ENCODE measurements around the gene MAMDC2. TPM values are rescaled to one million over a fixed set of nuclear protein-coding genes. Genes with fewer than 3 reads are reported as not detected.

The MAMDC2 gene
- polyA plus RNA-seq, 3 donors from 2014 or later, result 0.22 to 0.81 TPM; not detected in 1

DNA sequence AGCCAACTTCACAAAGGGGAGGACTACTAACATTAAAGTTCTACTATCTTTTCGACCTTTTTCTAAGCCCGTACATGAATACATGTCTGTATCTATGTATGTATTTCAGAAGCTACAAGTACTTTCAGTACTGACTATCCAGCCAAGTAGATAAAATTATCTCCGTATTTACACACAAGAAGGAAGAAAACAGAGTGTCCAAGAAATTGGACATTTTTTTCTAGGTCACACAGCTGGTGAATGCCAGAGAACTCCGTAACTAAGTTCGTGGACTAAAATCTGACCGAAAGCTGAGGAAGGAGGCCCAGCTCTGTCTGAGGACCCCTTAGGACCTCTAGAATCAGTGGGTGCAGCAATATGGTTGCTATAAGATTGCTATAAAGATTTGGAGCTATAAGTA, 83.4 kb downstream of the MAMDC2 start:
- Mint-ChIP-seq H3K27ac (no peak overlapping the region), H3K4me1 (no peaks in the 10 kb centered on the region), H3K9me3 (no peaks in the 10 kb centered on the region), H3K36me3 (no peaks in the 10 kb centered on the region), H3K27me3 (ENCODE audit: low read depth in 3 of 3) (peaks cover 0 to 4% (median 3%) of the 10 kb centered on the region in 3 donors), H3K4me3 (no peak overlapping the region)
- no peak for DNase-seq

DNA sequence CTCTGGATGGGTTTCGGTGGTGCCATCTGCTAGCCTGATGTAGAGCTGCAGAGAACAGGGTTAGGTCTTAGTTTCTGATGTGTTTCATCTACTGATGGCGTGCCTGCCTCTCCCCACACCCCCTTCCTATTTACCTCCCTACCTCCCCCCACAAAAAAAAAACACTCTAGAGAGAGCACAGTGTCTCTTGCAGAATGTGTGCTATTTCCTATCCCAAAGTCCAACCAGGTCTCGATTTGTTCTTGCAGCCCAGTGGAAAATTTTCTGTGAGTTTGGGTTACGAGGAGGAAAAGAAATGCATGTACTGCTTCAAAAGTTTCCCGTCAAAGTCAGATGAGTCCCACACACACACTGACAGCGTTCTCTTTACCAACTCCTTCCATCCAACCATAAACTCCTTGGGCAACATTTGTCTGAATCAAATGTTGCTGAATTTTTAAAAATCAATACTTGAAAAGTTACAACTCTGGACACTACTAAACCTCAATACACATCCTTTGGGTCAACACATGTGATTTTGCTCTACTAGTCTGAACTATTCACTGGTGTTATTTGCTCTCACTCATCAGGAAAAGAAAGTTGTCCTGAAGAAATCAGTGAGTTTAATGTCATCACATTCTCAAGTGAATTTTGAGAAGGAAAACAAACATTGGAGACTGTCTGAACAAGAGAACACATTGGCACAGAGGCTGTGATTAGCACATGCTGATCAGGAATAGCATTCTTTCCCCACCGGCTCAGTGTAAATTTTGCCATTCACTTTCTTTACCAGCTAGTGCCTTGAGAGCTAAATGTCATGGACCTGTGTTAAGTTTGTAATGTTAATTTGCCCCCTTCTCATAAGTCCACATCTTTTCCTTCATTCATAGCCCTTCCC, 84.1 kb downstream of the MAMDC2 start:
- DNase-seq, result no peak
- Mint-ChIP-seq H3K36me3 (no peaks in the 10 kb centered on the region), H3K4me3 (no peak overlapping the region), H3K9me3 (no peaks in the 10 kb centered on the region), H3K27ac (no peak overlapping the region), H3K27me3 (ENCODE audit: low read depth in 3 of 3) (peaks cover 0 to 4% (median 3%) of the 10 kb centered on the region in 3 donors), H3K4me1 (no peaks in the 10 kb centered on the region)

DNA sequence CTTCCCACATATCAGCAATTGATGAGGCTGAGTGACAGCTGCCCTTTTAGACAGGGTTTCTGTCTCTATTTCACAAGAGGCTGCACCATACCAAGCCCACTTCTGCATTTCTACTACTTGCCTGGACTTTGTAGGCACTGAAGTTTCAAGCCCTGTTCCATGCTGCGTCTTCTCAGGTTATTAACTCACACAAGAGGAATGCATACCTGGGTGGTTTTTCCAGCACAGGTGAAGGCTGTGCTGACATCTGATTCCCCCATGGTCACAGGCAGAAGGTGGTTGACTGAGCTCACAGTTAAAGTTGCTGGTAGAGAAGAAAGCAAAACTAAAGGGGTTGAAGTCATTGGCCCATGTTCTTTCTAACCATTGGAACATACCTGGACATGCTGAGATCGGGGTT, 86.6 kb downstream of the MAMDC2 start:
- Mint-ChIP-seq H3K27ac (no peak overlapping the region), H3K4me1 (no peaks in the 10 kb centered on the region), H3K27me3 (ENCODE audit: low read depth in 3 of 3) (peaks cover 0 to 5% (median 3%) of the 10 kb centered on the region in 3 donors), H3K36me3 (no peaks in the 10 kb centered on the region), H3K4me3 (no peak overlapping the region), H3K9me3 (no peaks in the 10 kb centered on the region)
- no peak for DNase-seq

DNA sequence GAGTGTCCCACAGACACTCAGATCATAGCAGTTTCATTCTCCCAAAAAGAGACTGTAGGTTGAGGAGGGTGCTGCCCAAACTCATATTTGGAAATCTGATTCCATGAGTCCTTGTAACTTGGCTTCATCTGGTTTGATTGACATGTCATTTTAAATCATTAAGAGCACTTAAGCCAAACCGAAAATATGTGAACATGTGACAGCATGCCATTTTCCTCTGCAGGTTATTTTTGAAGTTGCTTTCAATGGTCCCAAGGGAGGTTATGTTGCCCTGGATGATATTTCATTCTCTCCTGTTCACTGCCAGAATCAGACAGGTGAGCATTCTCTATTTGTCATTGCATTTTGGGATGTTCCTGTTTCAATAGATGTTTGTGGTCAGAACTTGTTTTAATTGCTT, 87.6 kb downstream of the MAMDC2 start:
- Mint-ChIP-seq H3K4me1 (no peaks in the 10 kb centered on the region), H3K36me3 (no peaks in the 10 kb centered on the region), H3K4me3 (no peak overlapping the region), H3K27ac (no peak overlapping the region), H3K27me3 (ENCODE audit: low read depth in 3 of 3) (peaks cover 0 to 4% (median 3%) of the 10 kb centered on the region in 3 donors), H3K9me3 (peaks cover 0 to 2% (median 0%) of the 10 kb centered on the region in 6 donors)
- DNase-seq, result no peak

DNA sequence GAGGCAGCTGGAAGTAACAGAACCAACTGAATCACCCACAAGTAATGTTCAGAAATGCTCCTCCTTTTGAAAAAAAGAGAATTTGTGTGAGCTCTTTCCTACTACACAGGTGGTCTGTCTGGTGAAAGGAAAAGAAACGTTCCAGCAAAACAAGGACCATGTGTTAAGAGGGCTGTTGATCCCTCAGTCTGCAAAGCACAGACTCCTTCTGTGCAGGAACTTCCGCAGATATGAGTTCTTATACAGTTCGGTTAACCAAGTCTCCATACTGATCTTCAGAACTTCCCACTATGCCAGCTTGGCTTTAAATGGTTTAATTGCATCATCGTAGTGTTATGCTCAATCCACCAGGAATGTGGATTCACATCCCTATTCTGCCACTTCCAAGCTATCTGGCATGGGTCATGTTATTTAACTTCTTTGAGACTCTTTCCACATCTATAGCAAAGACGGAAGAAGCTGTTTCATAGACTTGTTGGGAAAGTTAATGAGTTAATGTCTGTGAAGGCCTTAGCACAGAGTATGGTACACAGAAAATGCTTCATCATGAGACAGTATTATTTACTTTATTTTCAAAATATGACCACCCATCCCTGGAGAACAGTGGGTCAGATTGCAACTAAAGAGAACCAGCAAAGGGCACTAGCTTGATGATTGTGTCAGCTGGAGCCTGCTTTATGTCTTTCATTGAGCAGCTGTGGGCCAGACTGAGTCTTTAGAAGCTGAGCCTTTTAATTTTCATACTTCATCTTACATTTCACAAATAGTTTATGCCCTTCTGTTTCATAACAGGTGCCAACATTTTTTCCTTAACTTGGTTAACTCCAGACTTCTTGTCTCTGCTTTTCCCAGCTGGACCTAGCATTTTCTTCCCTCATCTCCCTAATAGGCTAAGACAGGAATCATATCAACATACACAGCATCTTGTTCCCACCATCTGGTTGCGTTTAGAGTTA, 89.9 kb downstream of the MAMDC2 start:
- DNase-seq, result no peak
- Mint-ChIP-seq H3K4me1 (no peaks in the 10 kb centered on the region), H3K4me3 (no peak overlapping the region), H3K36me3 (no peaks in the 10 kb centered on the region), H3K27me3 (ENCODE audit: low read depth in 3 of 3) (peaks cover 0 to 3% (median 3%) of the 10 kb centered on the region in 3 donors), H3K27ac (no peak overlapping the region), H3K9me3 (peaks cover 0 to 2% (median 0%) of the 10 kb centered on the region in 6 donors)

DNA sequence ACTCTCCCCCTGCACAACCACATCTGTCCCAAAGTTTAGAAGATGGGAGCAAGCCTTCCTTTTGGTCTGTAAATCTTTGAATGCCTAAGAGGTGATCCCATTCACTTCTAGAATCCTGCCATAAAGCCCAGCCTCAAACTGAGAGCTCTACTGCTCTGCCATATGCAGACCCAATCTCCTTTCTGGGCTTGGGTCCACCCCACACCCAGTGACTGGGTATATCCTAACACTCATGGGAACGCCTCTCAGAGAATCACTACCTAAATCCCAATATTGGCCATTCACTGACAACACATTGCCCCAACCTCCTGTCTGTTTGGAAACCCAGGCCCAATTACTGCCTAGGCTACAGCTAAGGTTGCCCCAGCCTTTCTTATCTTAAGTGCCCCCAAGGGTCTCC, 90.7 kb downstream of the MAMDC2 start:
- Mint-ChIP-seq H3K4me1 (no peaks in the 10 kb centered on the region), H3K27ac (no peak overlapping the region), H3K36me3 (no peaks in the 10 kb centered on the region), H3K4me3 (no peak overlapping the region), H3K9me3 (peaks cover 0 to 2% (median 0%) of the 10 kb centered on the region in 6 donors), H3K27me3 (ENCODE audit: low read depth in 3 of 3) (peaks cover 0 to 4% (median 3%) of the 10 kb centered on the region in 3 donors)
- DNase-seq, result no peak

DNA sequence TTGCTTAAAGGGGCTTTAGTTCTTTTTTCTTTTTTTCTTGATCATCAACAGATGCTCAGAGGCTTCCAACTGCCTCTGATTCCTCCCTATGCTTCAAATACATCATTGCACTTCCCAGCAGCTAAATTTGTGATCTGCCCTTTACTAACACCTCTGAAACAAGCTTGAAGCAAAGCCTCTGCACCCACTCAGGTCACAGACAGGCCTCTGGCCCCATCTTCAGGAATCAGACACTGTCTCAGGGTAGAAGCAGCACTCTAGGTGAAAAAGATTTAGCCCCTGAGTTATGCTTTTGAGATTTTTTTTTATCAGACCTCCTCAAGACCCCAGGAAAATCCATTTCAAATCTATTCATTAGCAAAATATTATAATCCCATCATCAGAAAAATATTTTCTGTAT, 91.5 kb downstream of the MAMDC2 start:
- Mint-ChIP-seq H3K36me3 (no peaks in the 10 kb centered on the region), H3K9me3 (peaks cover 0 to 2% (median 0%) of the 10 kb centered on the region in 6 donors), H3K27me3 (ENCODE audit: low read depth in 3 of 3) (peaks cover 0 to 4% (median 3%) of the 10 kb centered on the region in 3 donors), H3K27ac (no peak overlapping the region), H3K4me3 (no peak overlapping the region), H3K4me1 (no peaks in the 10 kb centered on the region)
- DNase-seq, result no peak

DNA sequence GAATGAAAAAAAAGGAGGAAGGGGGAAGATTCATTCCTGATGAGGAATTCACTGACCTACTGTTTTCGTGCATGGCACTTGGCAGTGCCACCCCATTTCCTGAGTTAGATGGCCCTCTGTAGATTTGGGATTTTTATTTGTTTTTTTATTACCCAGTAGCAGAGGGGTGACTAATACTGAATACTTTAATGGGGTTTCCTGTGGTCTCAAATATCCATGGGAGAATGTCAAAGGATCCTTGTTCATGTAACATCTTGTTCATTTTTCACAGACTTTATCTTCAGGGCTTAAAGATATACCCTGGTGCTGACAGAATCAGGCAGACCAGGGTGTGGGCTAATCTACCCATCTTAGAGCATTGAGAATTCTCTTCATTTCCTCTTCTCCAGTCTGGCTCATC, 93.0 kb downstream of the MAMDC2 start:
- Mint-ChIP-seq H3K9me3 (peaks cover 0 to 2% (median 0%) of the 10 kb centered on the region in 6 donors), H3K36me3 (no peaks in the 10 kb centered on the region), H3K27ac (no peak overlapping the region), H3K4me3 (no peak overlapping the region), H3K27me3 (ENCODE audit: low read depth in 3 of 3) (peaks cover 0 to 4% (median 0%) of the 10 kb centered on the region in 3 donors), H3K4me1 (no peaks in the 10 kb centered on the region)
- DNase-seq, result no peak

DNA sequence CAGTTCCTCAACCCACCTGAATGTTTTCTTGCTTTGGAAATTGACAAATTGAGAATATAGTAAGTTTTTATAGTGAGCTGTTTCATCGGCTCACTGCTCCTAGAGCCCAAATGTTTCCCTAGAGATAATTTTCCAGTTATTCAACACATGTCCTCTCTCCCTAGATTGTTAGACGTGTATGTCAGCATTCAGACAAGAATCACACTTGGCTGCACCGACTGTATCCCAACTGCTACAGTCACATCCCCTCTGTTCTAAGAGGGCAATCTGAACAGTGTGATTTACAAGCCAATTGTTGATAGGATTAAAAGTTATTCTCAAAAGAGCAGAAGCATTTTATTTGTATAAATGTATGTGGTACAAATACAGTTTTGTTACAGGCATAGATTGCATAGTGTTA, 93.9 kb downstream of the MAMDC2 start:
- no peaks in the 10 kb centered on the region for H3K36me3 Mint-ChIP-seq
- H3K4me1 Mint-ChIP-seq, result no peaks in the 10 kb centered on the region

DNA sequence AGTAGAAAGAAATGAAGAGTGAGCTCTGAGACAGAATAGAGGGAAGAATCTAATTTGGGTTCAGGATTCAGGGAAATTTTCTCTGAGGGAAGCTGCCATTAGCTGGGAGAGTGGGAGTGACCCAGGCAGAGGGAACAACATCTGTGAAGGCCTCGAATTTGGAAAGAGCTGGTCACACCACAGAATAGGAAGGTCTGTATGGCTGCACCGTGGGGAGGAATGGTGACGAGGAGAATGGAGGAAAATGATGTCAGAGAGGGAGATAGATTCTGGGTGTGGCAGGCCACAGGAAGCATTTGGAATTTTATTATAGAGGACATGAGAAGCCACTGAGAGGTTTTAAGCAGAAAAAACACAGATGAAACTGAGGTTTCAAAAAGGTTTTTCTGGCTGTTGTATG, 98.5 kb downstream of the MAMDC2 start:
- no peak overlapping the region for H3K4me3 Mint-ChIP-seq
- H3K27ac Mint-ChIP-seq, result no peak overlapping the region
- no peaks in the 10 kb centered on the region for H3K36me3 Mint-ChIP-seq
- H3K4me1 Mint-ChIP-seq, result no peaks in the 10 kb centered on the region
- H3K9me3 Mint-ChIP-seq, result no peaks in the 10 kb centered on the region
- H3K27me3 Mint-ChIP-seq (ENCODE audit: low read depth in 3 of 3), result peaks cover 0 to 8% (median 0%) of the 10 kb centered on the region in 3 donors
- no peak for DNase-seq

More for the DNA sequence above, 93.9 kb downstream of the MAMDC2 start:
- no peak for DNase-seq
- H3K4me3 Mint-ChIP-seq, result no peak overlapping the region
- H3K9me3 Mint-ChIP-seq, result peaks cover 0 to 2% (median 0%) of the 10 kb centered on the region in 6 donors
- no peak overlapping the region for H3K27ac Mint-ChIP-seq
- H3K27me3 Mint-ChIP-seq (ENCODE audit: low read depth in 3 of 3), result peaks cover 0 to 4% (median 0%) of the 10 kb centered on the region in 3 donors

DNA sequence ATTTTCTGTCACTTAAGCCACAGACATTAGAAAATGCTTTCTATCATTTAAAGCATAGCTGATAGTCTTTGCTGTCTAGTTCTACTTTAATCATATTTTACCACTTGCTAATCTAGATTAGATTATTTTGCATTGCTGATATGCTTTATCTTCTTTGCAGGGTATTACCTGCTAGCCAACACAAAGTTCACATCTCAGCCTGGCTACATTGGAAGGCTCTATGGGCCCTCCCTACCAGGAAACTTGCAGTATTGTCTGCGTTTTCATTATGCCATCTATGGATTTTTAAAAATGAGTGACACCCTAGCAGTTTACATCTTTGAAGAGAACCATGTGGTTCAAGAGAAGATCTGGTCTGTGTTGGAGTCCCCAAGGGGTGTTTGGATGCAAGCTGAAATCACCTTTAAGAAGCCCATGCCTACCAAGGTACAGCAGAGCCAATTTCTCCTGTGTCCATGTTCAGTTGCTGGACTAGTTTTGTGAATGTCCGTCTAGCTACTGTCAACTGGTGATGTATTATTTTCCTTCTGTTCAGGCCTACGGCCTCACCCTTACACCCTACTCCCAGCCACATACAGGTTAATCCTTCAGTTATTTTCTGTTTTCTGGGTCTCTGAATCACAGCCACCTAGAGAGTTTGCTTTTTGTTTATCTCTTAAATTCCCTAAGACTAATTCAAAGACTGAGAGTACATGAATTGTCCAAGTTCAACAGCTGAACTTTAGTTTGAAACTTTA, 99.9 kb downstream of the MAMDC2 start:
- Mint-ChIP-seq H3K9me3 (no peaks in the 10 kb centered on the region), H3K36me3 (no peaks in the 10 kb centered on the region), H3K4me3 (no peak overlapping the region), H3K4me1 (no peaks in the 10 kb centered on the region), H3K27me3 (ENCODE audit: low read depth in 3 of 3) (peaks cover 0 to 6% (median 0%) of the 10 kb centered on the region in 3 donors), H3K27ac (no peak overlapping the region)
- DNase-seq, result no peak

DNA sequence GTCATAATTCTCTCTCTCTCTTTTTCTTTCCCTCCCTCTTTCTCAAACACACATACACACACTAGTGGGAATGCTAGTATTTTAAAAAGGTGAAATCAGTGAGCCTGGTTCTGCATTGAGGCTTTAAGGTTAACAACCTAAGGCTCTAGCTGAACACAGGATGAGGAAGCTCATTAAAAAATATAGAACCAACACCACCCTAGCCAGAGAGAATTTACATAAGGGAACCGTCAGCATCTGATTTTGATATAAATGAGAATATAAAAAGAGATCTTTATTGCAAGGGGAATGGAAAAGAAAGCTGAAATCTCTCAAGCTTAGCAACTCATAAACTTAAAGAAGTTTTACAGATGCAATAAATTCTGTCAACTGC, 100.5 kb downstream of the MAMDC2 start:
- no peak overlapping the region for H3K27ac Mint-ChIP-seq
- no peak overlapping the region for H3K4me3 Mint-ChIP-seq
- H3K9me3 Mint-ChIP-seq, result no peaks in the 10 kb centered on the region
- H3K4me1 Mint-ChIP-seq, result no peaks in the 10 kb centered on the region
- H3K27me3 Mint-ChIP-seq (ENCODE audit: low read depth in 3 of 3), result peaks cover 0 to 6% (median 0%) of the 10 kb centered on the region in 3 donors
- no peaks in the 10 kb centered on the region for H3K36me3 Mint-ChIP-seq
- DNase-seq, result no peak

DNA sequence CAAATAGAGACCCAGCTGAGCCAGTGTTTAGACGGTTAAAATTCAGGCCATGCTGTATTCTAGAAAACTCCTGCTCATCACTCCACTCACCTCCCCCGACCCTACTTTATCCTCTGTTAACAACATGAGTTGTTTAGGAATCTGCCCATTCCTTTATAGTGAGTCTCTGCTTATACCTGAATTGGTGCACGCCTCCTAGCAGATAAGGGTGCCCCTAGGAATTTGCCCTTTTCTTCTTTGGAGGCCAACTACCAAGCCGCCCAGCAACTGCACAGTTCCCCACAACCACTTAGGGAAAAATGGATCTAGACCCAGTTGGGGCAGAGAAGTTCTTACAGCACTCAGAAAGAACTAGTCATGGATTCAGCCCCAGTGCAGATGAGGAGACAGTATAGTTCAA, 102.3 kb downstream of the MAMDC2 start:
- no peaks in the 10 kb centered on the region for H3K36me3 Mint-ChIP-seq
- H3K4me3 Mint-ChIP-seq, result no peak overlapping the region
- DNase-seq, result no peak
- H3K27ac Mint-ChIP-seq, result no peak overlapping the region
- H3K4me1 Mint-ChIP-seq, result no peaks in the 10 kb centered on the region
- H3K27me3 Mint-ChIP-seq (ENCODE audit: low read depth in 3 of 3), result peaks cover 0 to 6% (median 0%) of the 10 kb centered on the region in 3 donors
- H3K9me3 Mint-ChIP-seq, result no peaks in the 10 kb centered on the region

Data from immature natural killer cell (primary cell).